ENCODE data around the gene WBP2NL. TPM values are rescaled to one million over a fixed set of nuclear protein-coding genes. Genes with fewer than 3 reads are reported as not detected.

Gene WBP2NL
- total and polyA plus RNA-seq, 4 donors: 0.12 to 0.50 (median 0.25) TPM

DNA sequence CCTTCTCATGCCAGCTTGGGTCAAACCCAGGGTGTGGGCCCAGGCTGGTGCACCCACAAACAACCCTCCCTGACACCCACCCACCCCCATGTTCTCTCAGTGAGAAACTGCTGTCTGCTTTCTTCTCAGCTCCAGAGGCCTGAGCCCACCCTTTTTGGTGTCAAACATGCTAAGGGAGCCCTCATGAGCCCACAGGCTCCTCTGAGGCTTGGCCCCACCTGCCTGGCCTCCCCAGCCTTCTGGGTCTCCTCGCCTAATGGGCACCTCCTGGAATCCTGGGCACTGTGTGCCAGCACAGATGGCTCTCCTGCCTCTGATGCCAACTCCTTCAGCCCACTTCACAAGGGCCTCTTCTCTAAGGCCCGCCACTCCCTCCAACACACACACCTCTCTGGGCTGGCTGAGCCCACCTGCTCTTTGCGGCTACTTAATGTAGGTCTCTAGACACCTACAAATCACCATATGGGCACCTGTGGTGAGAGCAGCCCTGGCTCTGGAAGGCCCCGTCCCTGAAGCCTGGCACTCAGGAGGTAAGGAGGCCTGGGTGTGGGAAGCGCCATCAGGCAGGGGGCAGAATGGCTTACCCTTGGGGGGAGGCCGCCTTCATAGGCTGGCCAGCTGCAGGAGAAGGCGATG is 67.7 kb downstream of the WBP2NL start (continued):
- TF ChIP-seq RXRA (IDR thresholded peaks at IDR 0.05): no peak
- no peak for TF ChIP-seq YY1 (IDR thresholded peaks at IDR 0.05)
- no peak for TF ChIP-seq NR2F2 (IDR thresholded peaks at IDR 0.05)

DNA sequence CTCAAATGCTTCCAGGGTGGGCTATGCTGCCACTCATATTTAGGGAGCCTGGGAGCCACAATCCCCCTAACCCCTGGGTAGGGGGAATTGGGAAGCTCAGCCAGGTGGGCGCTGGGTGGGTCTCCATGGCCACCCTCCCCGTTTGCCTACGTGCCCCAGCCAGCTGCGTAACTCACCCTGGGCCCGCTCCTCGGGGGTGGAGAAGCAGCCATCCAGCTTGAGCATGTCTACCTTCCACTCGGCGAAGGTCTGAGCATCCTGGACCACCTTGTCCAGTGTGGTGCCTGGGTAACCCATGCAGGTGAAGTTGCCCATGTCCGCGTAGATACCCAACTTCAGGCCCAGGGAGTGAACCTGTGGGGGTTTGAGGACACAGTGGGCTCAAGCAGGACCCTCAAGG is 68.3 kb downstream of the WBP2NL start:
- H3K9ac ChIP-seq (ENCODE audit: low read depth in 1 of 2, low read length in 2 of 2): no peak overlapping the region
- H3K27ac ChIP-seq (ENCODE audit: low read depth in 1 of 2, low read length in 2 of 2): no peak overlapping the region
- TF ChIP-seq, protein P1, sequence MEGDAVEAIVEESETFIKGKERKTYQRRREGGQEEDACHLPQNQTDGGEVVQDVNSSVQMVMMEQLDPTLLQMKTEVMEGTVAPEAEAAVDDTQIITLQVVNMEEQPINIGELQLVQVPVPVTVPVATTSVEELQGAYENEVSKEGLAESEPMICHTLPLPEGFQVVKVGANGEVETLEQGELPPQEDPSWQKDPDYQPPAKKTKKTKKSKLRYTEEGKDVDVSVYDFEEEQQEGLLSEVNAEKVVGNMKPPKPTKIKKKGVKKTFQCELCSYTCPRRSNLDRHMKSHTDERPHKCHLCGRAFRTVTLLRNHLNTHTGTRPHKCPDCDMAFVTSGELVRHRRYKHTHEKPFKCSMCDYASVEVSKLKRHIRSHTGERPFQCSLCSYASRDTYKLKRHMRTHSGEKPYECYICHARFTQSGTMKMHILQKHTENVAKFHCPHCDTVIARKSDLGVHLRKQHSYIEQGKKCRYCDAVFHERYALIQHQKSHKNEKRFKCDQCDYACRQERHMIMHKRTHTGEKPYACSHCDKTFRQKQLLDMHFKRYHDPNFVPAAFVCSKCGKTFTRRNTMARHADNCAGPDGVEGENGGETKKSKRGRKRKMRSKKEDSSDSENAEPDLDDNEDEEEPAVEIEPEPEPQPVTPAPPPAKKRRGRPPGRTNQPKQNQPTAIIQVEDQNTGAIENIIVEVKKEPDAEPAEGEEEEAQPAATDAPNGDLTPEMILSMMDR (IDR thresholded peaks at IDR 0.05; ENCODE audit: low read depth, low read length, missing input control): no peak
- TF ChIP-seq, protein P2, sequence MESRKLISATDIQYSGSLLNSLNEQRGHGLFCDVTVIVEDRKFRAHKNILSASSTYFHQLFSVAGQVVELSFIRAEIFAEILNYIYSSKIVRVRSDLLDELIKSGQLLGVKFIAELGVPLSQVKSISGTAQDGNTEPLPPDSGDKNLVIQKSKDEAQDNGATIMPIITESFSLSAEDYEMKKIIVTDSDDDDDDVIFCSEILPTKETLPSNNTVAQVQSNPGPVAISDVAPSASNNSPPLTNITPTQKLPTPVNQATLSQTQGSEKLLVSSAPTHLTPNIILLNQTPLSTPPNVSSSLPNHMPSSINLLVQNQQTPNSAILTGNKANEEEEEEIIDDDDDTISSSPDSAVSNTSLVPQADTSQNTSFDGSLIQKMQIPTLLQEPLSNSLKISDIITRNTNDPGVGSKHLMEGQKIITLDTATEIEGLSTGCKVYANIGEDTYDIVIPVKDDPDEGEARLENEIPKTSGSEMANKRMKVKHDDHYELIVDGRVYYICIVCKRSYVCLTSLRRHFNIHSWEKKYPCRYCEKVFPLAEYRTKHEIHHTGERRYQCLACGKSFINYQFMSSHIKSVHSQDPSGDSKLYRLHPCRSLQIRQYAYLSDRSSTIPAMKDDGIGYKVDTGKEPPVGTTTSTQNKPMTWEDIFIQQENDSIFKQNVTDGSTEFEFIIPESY (IDR thresholded peaks at IDR 0.05): no peak
- TF ChIP-seq RXRA (IDR thresholded peaks at IDR 0.05) (no peak), SP1 (IDR thresholded peaks at IDR 0.05) (no peak), HNF4A (conservative IDR thresholded peaks at IDR 0.05) (no peak), JUND (IDR thresholded peaks at IDR 0.05) (no peak), NR2F2 (IDR thresholded peaks at IDR 0.05) (no peak), EGR1 (IDR thresholded peaks at IDR 0.05; ENCODE audit: low read depth in 2 of 2) (no peak), FOXA1 (IDR thresholded peaks at IDR 0.05) (no peak)
- TF ChIP-seq, protein P3, sequence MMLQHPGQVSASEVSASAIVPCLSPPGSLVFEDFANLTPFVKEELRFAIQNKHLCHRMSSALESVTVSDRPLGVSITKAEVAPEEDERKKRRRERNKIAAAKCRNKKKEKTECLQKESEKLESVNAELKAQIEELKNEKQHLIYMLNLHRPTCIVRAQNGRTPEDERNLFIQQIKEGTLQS (IDR thresholded peaks at IDR 0.05): no peak
- TF ChIP-seq, protein P4, sequence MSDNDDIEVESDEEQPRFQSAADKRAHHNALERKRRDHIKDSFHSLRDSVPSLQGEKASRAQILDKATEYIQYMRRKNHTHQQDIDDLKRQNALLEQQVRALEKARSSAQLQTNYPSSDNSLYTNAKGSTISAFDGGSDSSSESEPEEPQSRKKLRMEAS (IDR thresholded peaks at IDR 0.05): no peak
- peaks cover 5 to 48% (median 41%) of the 10 kb centered on the region in 4 donors for H3K4me1 ChIP-seq (ENCODE audit: control insufficient read depth in 4 of 4, insufficient read depth in 4 of 4, low read length in 3 of 4)
- no peaks in the 10 kb centered on the region for H3K27me3 ChIP-seq (ENCODE audit: control insufficient read depth in 4 of 4, insufficient read depth in 4 of 4, low read length in 3 of 4)
- WGBS: 98% methylated on average over 10 of the region's 10 CpGs
- DNase-seq (ENCODE audit: low spot score): no peak
- no peak overlapping the region for H3K4me3 ChIP-seq (ENCODE audit: low read depth in 1 of 3, low read length in 3 of 3)
- no peaks in the 10 kb centered on the region for H3K9me3 ChIP-seq (ENCODE audit: control insufficient read depth in 4 of 4, low read length in 3 of 4)
- peaks cover 1 to 21% (median 6%) of the 10 kb centered on the region in 4 donors for H3K36me3 ChIP-seq (ENCODE audit: control insufficient read depth in 4 of 4, insufficient read depth in 3 of 4, low read depth in 1 of 4, low read length in 3 of 4)

- TF ChIP-seq, protein P2 (IDR thresholded peaks at IDR 0.05): no peak
- TF ChIP-seq JUND (IDR thresholded peaks at IDR 0.05) (no peak), RAD21 (IDR thresholded peaks at IDR 0.05) (no peak), YY1 (IDR thresholded peaks at IDR 0.05) (no peak)
- TF ChIP-seq, protein P1 (IDR thresholded peaks at IDR 0.05; ENCODE audit: low read depth, low read length, missing input control): no peak
- TF ChIP-seq, protein P3 (IDR thresholded peaks at IDR 0.05): no peak
- H3K4me3 ChIP-seq (ENCODE audit: low read depth in 1 of 3, low read length in 3 of 3): no peak overlapping the region
- no peak for DNase-seq (ENCODE audit: low spot score)
- no peaks in the 10 kb centered on the region for H3K9me3 ChIP-seq (ENCODE audit: control insufficient read depth in 4 of 4, low read length in 3 of 4)
- H3K27ac ChIP-seq (ENCODE audit: low read depth in 1 of 2, low read length in 2 of 2): no peak overlapping the region
- WGBS: 93% methylated on average over 14 of the region's 14 CpGs
- H3K36me3 ChIP-seq (ENCODE audit: control insufficient read depth in 4 of 4, insufficient read depth in 3 of 4, low read depth in 1 of 4, low read length in 3 of 4): peaks cover 0 to 18% (median 4%) of the 10 kb centered on the region in 4 donors
- H3K27me3 ChIP-seq (ENCODE audit: control insufficient read depth in 4 of 4, insufficient read depth in 4 of 4, low read length in 3 of 4): no peaks in the 10 kb centered on the region
- H3K4me1 ChIP-seq (ENCODE audit: control insufficient read depth in 4 of 4, insufficient read depth in 4 of 4, low read length in 3 of 4): peaks cover 5 to 48% (median 41%) of the 10 kb centered on the region in 4 donors
- no peak overlapping the region for H3K9ac ChIP-seq (ENCODE audit: low read depth in 1 of 2, low read length in 2 of 2)
Measured at GRCh38 chr22:42067671-42068251, 69.2 kb downstream of the WBP2NL start.

All from liver (tissue), 9 donors.